GM12891 (cell line): ENCODE results near the gene CENATAC.
A peak's percentile ranks its signal among the peaks of the same experiment; 100 is the strongest.

Experiments used
- POLR2A ChIP-seq: IDR thresholded peaks from 2 replicates; pipeline ENCODE4 v1.6.1; 2011; ENCODE audit warnings: low read depth, low read length, control low read depth
- POLR2AphosphoS5 ChIP-seq: IDR thresholded peaks from 2 replicates; pipeline ENCODE4 v1.6.1; 2011; ENCODE audit warnings: low read depth, low read length, control low read depth
- POU2F2 ChIP-seq: IDR thresholded peaks from 2 replicates; pipeline ENCODE4 v1.6.1; 2011; ENCODE audit warnings: low read depth, mild to moderate bottlenecking, control low read depth, low read length, moderate library complexity
- SPI1 ChIP-seq: IDR thresholded peaks from 2 replicates; pipeline ENCODE4 v1.6.1; 2011; ENCODE audit warnings: low read depth, low read length, control low read depth
- TAF1 ChIP-seq: IDR thresholded peaks from 2 replicates; pipeline ENCODE4 v1.6.1; 2011; ENCODE audit warnings: low read depth, low read length, control low read depth

DNA sequence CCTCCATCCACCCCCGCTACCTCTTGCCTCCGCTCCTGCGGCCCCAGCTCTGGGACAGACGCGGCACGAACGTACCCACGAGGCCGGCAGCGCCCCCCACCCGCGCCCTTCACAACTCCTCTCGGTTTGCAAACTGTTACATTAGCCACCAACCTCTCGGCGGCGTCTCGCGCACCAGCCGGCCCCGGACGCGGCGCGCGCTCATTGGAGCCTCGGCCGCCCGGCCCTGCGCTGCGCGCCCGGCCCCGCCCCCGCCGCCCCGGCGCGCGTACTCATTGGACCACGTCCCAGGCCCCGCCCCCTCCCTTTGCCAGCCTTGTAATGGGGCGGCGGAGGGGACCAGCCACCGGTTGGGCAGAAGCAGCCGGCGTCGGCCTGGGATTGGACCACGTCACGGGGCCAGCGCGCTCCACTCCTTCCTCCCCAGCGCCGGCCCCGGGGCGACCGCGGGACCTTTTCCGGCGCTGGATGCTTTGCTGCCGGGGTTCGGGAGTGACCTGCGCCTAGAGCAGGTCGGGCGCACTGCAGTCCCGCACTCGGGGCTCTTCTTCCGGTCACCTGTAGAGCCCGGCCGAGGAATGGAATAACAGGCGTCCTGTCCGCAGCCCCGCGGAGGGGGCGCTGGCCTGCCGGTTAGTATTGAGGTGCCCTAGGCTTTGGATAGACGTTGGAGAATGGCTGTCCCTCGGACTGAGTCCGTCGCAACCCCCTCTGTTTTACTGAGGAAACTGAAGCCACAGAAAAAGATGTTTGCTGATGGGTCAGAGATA lies 59.2 kb downstream of the CENATAC start, which contains the start of gene HYOU1:
- TF ChIP-seq POLR2A (peak; percentile 65), POLR2AphosphoS5 (peak; percentile 58), TAF1 (peak; percentile 83), POU2F2 (peak; percentile 79), SPI1 (no peak)
